OCI-LY7 (cell line): ENCODE results near the gene RAPGEF6. TPM values are rescaled to one million over a fixed set of nuclear protein-coding genes. Genes with fewer than 3 reads are reported as not detected.

ENCODE experiments used
- BruUV-seq: library from RNA; stranded (reverse); fragments of 400-500 nt; replicated peaks from 2 replicates; lab custom pipeline; 2021; lab: Mats Ljungman, UMichigan
- CTCF ChIA-PET: fragments of 300-600 bp; sonication (Branson Sonifier 250); formaldehyde crosslinking; loops from one replicate; lab custom pipeline; 2022; ENCODE audit warnings: antibody characterized with exemption; ENCODE audit not compliant: unreplicated experiment; lab: Charles Lee
- POLR2A ChIA-PET: fragments of 300-600 bp; sonication (Branson Sonifier 250); formaldehyde crosslinking; loops from one replicate; lab custom pipeline; 2022; ENCODE audit warnings: antibody characterized with exemption; lab: Charles Lee
- DNase-seq: peaks from one replicate; pipeline ENCODE4 v3.0.0-alpha.2; 2015; ENCODE audit warnings: low spot score
- H2AFZ ChIP-seq: fragments of 200-600 bp; sonication (generic), shearing (Covaris generic); 2 replicates; pipeline ENCODE4 v1.6.1; 2014; ENCODE audit warnings: mild to moderate bottlenecking, antibody characterized with exemption, low read length, moderate library complexity
- H3K27ac ChIP-seq: fragments of 200-600 bp; sonication (generic); 2 replicates; pipeline ENCODE4 v1.5.1; 2014; ENCODE audit warnings: mixed run types, low read depth, mild to moderate bottlenecking, moderate library complexity, low read length, inconsistent platforms; ENCODE audit not compliant: poor library complexity, severe bottlenecking
- H3K36me3 ChIP-seq: fragments of 200-600 bp; sonication (generic); 2 replicates; pipeline ENCODE4 v1.6.1; 2014; ENCODE audit warnings: mild to moderate bottlenecking, antibody characterized with exemption, low read length, moderate library complexity, mixed read lengths; ENCODE audit not compliant: insufficient read depth
- H3K4me1 ChIP-seq: fragments of 200-600 bp; sonication (generic); 2 replicates; pipeline ENCODE4 v1.5.1; 2014; ENCODE audit warnings: mild to moderate bottlenecking, low read length; ENCODE audit not compliant: insufficient read depth, poor library complexity, severe bottlenecking
- H3K4me2 ChIP-seq: fragments of 200-600 bp; sonication (generic); 2 replicates; pipeline ENCODE4 v1.6.1; 2014; ENCODE audit warnings: mild to moderate bottlenecking, low read length
- H3K4me3 ChIP-seq: fragments of 200-600 bp; sonication (generic); 2 replicates; pipeline ENCODE4 v1.5.1; 2014; ENCODE audit warnings: mild to moderate bottlenecking, low read depth, low read length; ENCODE audit not compliant: poor library complexity, severe bottlenecking
- H3K79me2 ChIP-seq: fragments of 200-600 bp; sonication (generic); 2 replicates; pipeline ENCODE4 v1.6.1; 2016; ENCODE audit warnings: low read depth, mild to moderate bottlenecking, low read length, moderate library complexity, mixed read lengths; ENCODE audit not compliant: insufficient read depth
- H3K9me2 ChIP-seq: fragments of 200-600 bp; sonication (generic); 2 replicates; pipeline ENCODE4 v1.6.1; 2016; ENCODE audit warnings: mild to moderate bottlenecking, low read length, mixed read lengths; ENCODE audit not compliant: insufficient read depth
- H3K9me3 ChIP-seq: fragments of 200-600 bp; sonication (generic); 2 replicates; pipeline ENCODE4 v1.6.1; 2014; ENCODE audit warnings: mild to moderate bottlenecking, mixed run types, low read length, mixed read lengths
- H4K20me1 ChIP-seq: fragments of 200-600 bp; sonication (generic); 2 replicates; pipeline ENCODE4 v1.6.1; 2014; ENCODE audit warnings: mild to moderate bottlenecking, antibody characterized with exemption, low read length, moderate library complexity, mixed read lengths; ENCODE audit not compliant: insufficient read depth
- CTCF ChIP-seq: fragments of 200-600 bp; sonication (generic); conservative IDR thresholded peaks from 2 replicates; pipeline ENCODE4 v1.5.1; 2014; ENCODE audit warnings: mild to moderate bottlenecking, antibody characterized with exemption, low read length, moderate library complexity, mixed read lengths
- EZH2phosphoT487 ChIP-seq: fragments of 200-600 bp; sonication (generic); IDR thresholded peaks from 2 replicates; pipeline ENCODE4 v1.6.1; 2018; ENCODE audit warnings: low read depth, borderline replicate concordance, mild to moderate bottlenecking, mixed run types, antibody characterized with exemption, low read length, moderate library complexity, mixed read lengths
- intact Hi-C: fragments of 100-400 bp; cut with micrococcal nuclease; formaldehyde crosslinking; loops from one replicate; pipeline ENCODE4 v1.10.0; 2022; ENCODE audit not compliant: unreplicated experiment
- total RNA-seq, 2 experiments: library from RNA; depleted of rRNA in 1 of 2; stranded (reverse); fragments of >200 nt in 1 of 2; shearing (Covaris generic) in 1 of 2; gene quantifications; 2 replicates each; pipeline ENCODE4 v1.2.3, GENCODE V29; 2014 to 2022

Gene RAPGEF6
- total RNA-seq, 2 experiments from 2014 or later: 39.6 to 50.8 TPM

- Histone ChIP-seq H3K27ac (no peak overlapping the region), H3K9me3 (no peaks in the 10 kb centered on the region), H3K79me2 (no peaks in the 10 kb centered on the region), H3K4me2 (no peak overlapping the region), H3K4me1 (no peaks in the 10 kb centered on the region), H2AFZ (no peak overlapping the region), H3K9me2 (no peaks in the 10 kb centered on the region), H4K20me1 (no peaks in the 10 kb centered on the region), H3K36me3 (peaks cover 98% of the 10 kb centered on the region), H3K4me3 (no peak overlapping the region)
- POLR2A ChIA-PET: interaction anchor here (0.6 kb wide), 1 partner anchor 242 kb away, joined by 3 read pairs; no protein-coding TSS in a partner anchor
- no peak for DNase-seq
- CTCF ChIA-PET: no interaction called here
- intact Hi-C loops: no loop called here
- no peak for TF ChIP-seq CTCF
- TF ChIP-seq EZH2phosphoT487: no peak
- BruUV-seq: no TSS peak
Observed at GRCh38 chr5:131450941-131451340, 184.1 kb downstream of the RAPGEF6 start.

- H3K4me3 ChIP-seq: no peak overlapping the region
- intact Hi-C loops: no loop called here
- peaks cover 94% of the 10 kb centered on the region for H3K36me3 ChIP-seq
- H4K20me1 ChIP-seq: no peaks in the 10 kb centered on the region
- ChIA-PET CTCF (no interaction called here), POLR2A (interaction anchor here (0.8 to 1.3 kb wide), 3 partner anchors 12 to 329 kb away, joined by 3 to 4 read pairs (median 3); no protein-coding TSS in a partner anchor)
- H3K9me3 ChIP-seq: no peaks in the 10 kb centered on the region
- DNase-seq: no peak
- no peaks in the 10 kb centered on the region for H3K9me2 ChIP-seq
- TF ChIP-seq EZH2phosphoT487 (no peak), CTCF (no peak)
- no peaks in the 10 kb centered on the region for H3K4me1 ChIP-seq
- no TSS peak for BruUV-seq
- H2AFZ ChIP-seq: no peak overlapping the region
- H3K4me2 ChIP-seq: no peak overlapping the region
- no peaks in the 10 kb centered on the region for H3K79me2 ChIP-seq
- H3K27ac ChIP-seq: no peak overlapping the region
Observed at GRCh38 chr5:131441184-131441583, 193.8 kb downstream of the RAPGEF6 start.

GRCh38 chr5:131436081-131436480 is 198.9 kb downstream of the RAPGEF6 start:
- H3K4me1 ChIP-seq: no peaks in the 10 kb centered on the region
- POLR2A ChIA-PET: interaction anchor here (0.5 to 1.3 kb wide), 3 partner anchors 9 to 148 kb away, joined by 3 to 5 read pairs (median 5); no protein-coding TSS in a partner anchor

More at GRCh38 chr5:131436081-131436480, 198.9 kb downstream of the RAPGEF6 start:
- H3K36me3 ChIP-seq: peaks cover 98% of the 10 kb centered on the region
- H4K20me1 ChIP-seq: no peaks in the 10 kb centered on the region; the same call in 1 of the 2 replicates
- no peak for DNase-seq
- no peak overlapping the region for H3K4me2 ChIP-seq
- TF ChIP-seq CTCF: no peak
- TF ChIP-seq EZH2phosphoT487: no peak
- BruUV-seq: no TSS peak
- no peak overlapping the region for H3K4me3 ChIP-seq
- no peak overlapping the region for H2AFZ ChIP-seq
- no peaks in the 10 kb centered on the region for H3K9me3 ChIP-seq
- H3K27ac ChIP-seq: no peak overlapping the region
- intact Hi-C loops: no loop called here
- no peaks in the 10 kb centered on the region for H3K79me2 ChIP-seq
- no peaks in the 10 kb centered on the region for H3K9me2 ChIP-seq
- CTCF ChIA-PET: no interaction called here
